22Rv1 (cell line): ENCODE measurements around the gene SUPT4H1.

ENCODE experiments used
- CTCF ChIP-seq: fragments of 450-650 bp; IDR thresholded peaks from 2 replicates; pipeline ENCODE4 v1.5.1; 2017; ENCODE audit warnings: mild to moderate bottlenecking
- ZFX ChIP-seq: fragments of 450-650 bp; IDR thresholded peaks from 2 replicates; pipeline ENCODE4 v1.6.1; 2017; ENCODE audit warnings: antibody characterized with exemption, borderline replicate concordance

- TF ChIP-seq CTCF (no peak), ZFX (no peak)
Observed at GRCh38 chr17:58331815-58332777, 19.9 kb downstream of the SUPT4H1 start.
